Panc1 (cell line): ENCODE results near the gene NCKAP5.

ENCODE experiments used
- POLR2AphosphoS5 ChIP-seq: IDR thresholded peaks from 2 replicates; pipeline ENCODE4 v1.6.1; 2012; ENCODE audit warnings: mild to moderate bottlenecking, low read depth, low read length, moderate library complexity
- REST ChIP-seq, 2 experiments: IDR thresholded peaks; 2 replicates each; pipeline ENCODE4 v1.6.1; 2011 to 2012; ENCODE audit warnings: low read depth in 2 of 2, control low read depth in 1 of 2, low read length in 1 of 2, mild to moderate bottlenecking in 1 of 2, moderate library complexity in 1 of 2; ENCODE audit not compliant: insufficient read depth in 1 of 2
- SIN3A ChIP-seq: IDR thresholded peaks from 2 replicates; pipeline ENCODE4 v1.6.1; 2012; ENCODE audit warnings: low read depth, mild to moderate bottlenecking, low read length, moderate library complexity, borderline replicate concordance; ENCODE audit not compliant: insufficient read depth
- TCF7L2 ChIP-seq: IDR thresholded peaks from 2 replicates; pipeline ENCODE4 v1.6.1; 2011; ENCODE audit warnings: mild to moderate bottlenecking, low read depth, low read length, inconsistent platforms
- TF ChIP-seq, protein P1 (sequence below): fragments of 450-650 bp; IDR thresholded peaks from 2 replicates; pipeline ENCODE4 v1.5.1; 2017; ENCODE audit warnings: mild to moderate bottlenecking

DNA sequence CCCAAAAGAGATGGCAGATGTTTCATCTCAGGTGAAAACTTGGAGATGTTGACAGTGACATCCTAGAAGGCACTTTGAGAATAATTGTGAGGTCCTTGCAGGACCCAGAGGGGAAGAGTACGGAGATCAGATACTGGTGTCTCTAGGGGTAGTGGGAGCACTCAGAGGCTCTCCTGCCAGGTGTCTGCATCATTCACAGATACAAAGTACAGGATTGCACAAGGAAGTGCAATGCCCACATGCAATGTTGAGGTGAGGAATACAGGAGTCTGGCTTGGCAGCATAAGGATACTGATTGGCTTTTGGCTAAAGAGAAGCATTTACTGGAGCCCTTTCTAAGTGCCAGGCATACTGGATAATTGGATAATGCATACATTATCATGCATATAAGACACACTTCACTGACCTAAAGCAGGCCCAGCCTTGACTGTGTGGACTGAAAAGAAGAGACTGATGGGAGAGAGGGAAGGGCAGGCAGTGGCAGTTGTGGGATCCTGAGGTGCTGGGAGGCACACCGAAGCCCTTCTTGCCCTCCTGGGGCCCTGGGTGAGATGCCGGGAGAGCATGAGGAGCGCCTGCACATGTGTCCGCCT is 31.0 kb upstream of the NCKAP5 start:
- TF ChIP-seq, protein P1, sequence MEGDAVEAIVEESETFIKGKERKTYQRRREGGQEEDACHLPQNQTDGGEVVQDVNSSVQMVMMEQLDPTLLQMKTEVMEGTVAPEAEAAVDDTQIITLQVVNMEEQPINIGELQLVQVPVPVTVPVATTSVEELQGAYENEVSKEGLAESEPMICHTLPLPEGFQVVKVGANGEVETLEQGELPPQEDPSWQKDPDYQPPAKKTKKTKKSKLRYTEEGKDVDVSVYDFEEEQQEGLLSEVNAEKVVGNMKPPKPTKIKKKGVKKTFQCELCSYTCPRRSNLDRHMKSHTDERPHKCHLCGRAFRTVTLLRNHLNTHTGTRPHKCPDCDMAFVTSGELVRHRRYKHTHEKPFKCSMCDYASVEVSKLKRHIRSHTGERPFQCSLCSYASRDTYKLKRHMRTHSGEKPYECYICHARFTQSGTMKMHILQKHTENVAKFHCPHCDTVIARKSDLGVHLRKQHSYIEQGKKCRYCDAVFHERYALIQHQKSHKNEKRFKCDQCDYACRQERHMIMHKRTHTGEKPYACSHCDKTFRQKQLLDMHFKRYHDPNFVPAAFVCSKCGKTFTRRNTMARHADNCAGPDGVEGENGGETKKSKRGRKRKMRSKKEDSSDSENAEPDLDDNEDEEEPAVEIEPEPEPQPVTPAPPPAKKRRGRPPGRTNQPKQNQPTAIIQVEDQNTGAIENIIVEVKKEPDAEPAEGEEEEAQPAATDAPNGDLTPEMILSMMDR = no peak
- TF ChIP-seq REST (IDR thresholded peaks at IDR 0.05; ENCODE audit: insufficient read depth in 1 of 2, low read depth in 2 of 2, low read length in 1 of 2) (no peak), POLR2AphosphoS5 (no peak), SIN3A (no peak), TCF7L2 (no peak)
